ENCODE data around the gene TSC22D2. TPM values are rescaled to one million over a fixed set of nuclear protein-coding genes. Genes with fewer than 3 reads are reported as not detected.

Gene TSC22D2
- total and polyA plus RNA-seq, 2 experiments from 2014 or later = 11.5 to 27.5 TPM

GRCh38 chr3:150454622-150455021, 46.5 kb downstream of the TSC22D2 start:
- 58 to 62% methylated on average over 1 of the region's 1 CpG for WGBS, 2 experiments (ENCODE audit: low coverage in 1 of 2, low lambda C conversion rate in 2 of 2, missing lambda C conversion rate in 2 of 2)
- no peak overlapping the region for H2AFZ ChIP-seq
- no peaks in the 10 kb centered on the region for H3K27me3 ChIP-seq (replicated peaks; ENCODE audit: insufficient read depth)
- DNase-seq = no peak
- no peak overlapping the region for H3K9ac ChIP-seq
- H4K20me1 ChIP-seq (ENCODE audit: insufficient read depth) = peaks cover 21% of the 10 kb centered on the region
- TF ChIP-seq EZH2 (IDR thresholded peaks at IDR 0.05; ENCODE audit: insufficient read depth, poor library complexity, severe bottlenecking) (no peak), EZH2phosphoT487 (IDR thresholded peaks at IDR 0.05; ENCODE audit: insufficient read depth, low read depth) (no peak)
- H3F3A ChIP-seq (ENCODE audit: insufficient read depth) = peaks cover 26% of the 10 kb centered on the region
- H3K4me2 ChIP-seq (ENCODE audit: unreplicated experiment) = no peak overlapping the region
- peaks cover 99% of the 10 kb centered on the region for H3K79me2 ChIP-seq (ENCODE audit: insufficient read depth)
- no peaks in the 10 kb centered on the region for H3K9me2 ChIP-seq (ENCODE audit: insufficient read depth)
- H3K9me3 ChIP-seq (ENCODE audit: low read depth) = no peaks in the 10 kb centered on the region
- in situ Hi-C loops (cut with MboI) = no loop called here
- H3K36me3 ChIP-seq (ENCODE audit: low read depth) = peaks cover 33% of the 10 kb centered on the region
- no peak overlapping the region for H3K27ac ChIP-seq
- H3K4me3 ChIP-seq = no peak overlapping the region
- peaks cover 26% of the 10 kb centered on the region for H3K4me1 ChIP-seq (ENCODE audit: insufficient read depth)

- Histone ChIP-seq H3K9ac (no peak overlapping the region), H3K9me2 (ENCODE audit: insufficient read depth) (no peaks in the 10 kb centered on the region), H3K36me3 (ENCODE audit: low read depth) (peaks cover 39% of the 10 kb centered on the region), H3K4me2 (ENCODE audit: unreplicated experiment) (no peak overlapping the region), H3K4me1 (ENCODE audit: insufficient read depth) (peaks cover 18% of the 10 kb centered on the region), H3K9me3 (ENCODE audit: low read depth) (no peaks in the 10 kb centered on the region), H2AFZ (no peak overlapping the region), H3K79me2 (ENCODE audit: insufficient read depth) (peaks cover 100% of the 10 kb centered on the region), H3K27me3 (replicated peaks; ENCODE audit: insufficient read depth) (no peaks in the 10 kb centered on the region), H3K27ac (no peak overlapping the region), H3F3A (ENCODE audit: insufficient read depth) (peaks cover 21% of the 10 kb centered on the region), H4K20me1 (ENCODE audit: insufficient read depth) (peaks cover 20% of the 10 kb centered on the region), H3K4me3 (no peak overlapping the region)
- TF ChIP-seq EZH2phosphoT487 (IDR thresholded peaks at IDR 0.05; ENCODE audit: insufficient read depth, low read depth) (no peak), EZH2 (IDR thresholded peaks at IDR 0.05; ENCODE audit: insufficient read depth, poor library complexity, severe bottlenecking) (no peak)
- 30 to 33% methylated on average over 1 of the region's 1 CpG for WGBS, 2 experiments (ENCODE audit: low coverage in 1 of 2, low lambda C conversion rate in 2 of 2, missing lambda C conversion rate in 2 of 2)
- no peak for DNase-seq
- in situ Hi-C loops (cut with MboI) = no loop called here
Observed at GRCh38 chr3:150455341-150455740, 47.2 kb downstream of the TSC22D2 start.

GRCh38 chr3:150458001-150458400, 49.9 kb downstream of the TSC22D2 start:
- Histone ChIP-seq H3K9me2 (ENCODE audit: insufficient read depth) (no peaks in the 10 kb centered on the region), H3K27me3 (replicated peaks; ENCODE audit: insufficient read depth) (no peaks in the 10 kb centered on the region), H3K4me3 (no peak overlapping the region), H3K4me1 (ENCODE audit: insufficient read depth) (peaks cover 7% of the 10 kb centered on the region; the same call in 1 of the 2 replicates), H2AFZ (no peak overlapping the region), H3K4me2 (ENCODE audit: unreplicated experiment) (no peak overlapping the region), H4K20me1 (ENCODE audit: insufficient read depth) (peaks cover 15% of the 10 kb centered on the region), H3K36me3 (ENCODE audit: low read depth) (peaks cover 45% of the 10 kb centered on the region), H3K9me3 (ENCODE audit: low read depth) (no peaks in the 10 kb centered on the region), H3F3A (ENCODE audit: insufficient read depth) (peaks cover 11% of the 10 kb centered on the region; the same call in 1 of the 2 replicates), H3K9ac (no peak overlapping the region), H3K79me2 (ENCODE audit: insufficient read depth) (peaks cover 83% of the 10 kb centered on the region), H3K27ac (no peak overlapping the region)
- in situ Hi-C loops (cut with MboI) = no loop called here
- no peak for DNase-seq
- TF ChIP-seq EZH2 (IDR thresholded peaks at IDR 0.05; ENCODE audit: insufficient read depth, poor library complexity, severe bottlenecking) = no peak
- TF ChIP-seq EZH2phosphoT487 (IDR thresholded peaks at IDR 0.05; ENCODE audit: insufficient read depth, low read depth) = no peak
- WGBS, 2 experiments (ENCODE audit: low coverage in 1 of 2, low lambda C conversion rate in 2 of 2, missing lambda C conversion rate in 2 of 2) = 97 to 98% methylated on average over 3 of the region's 3 CpGs

- H3K27me3 ChIP-seq (replicated peaks; ENCODE audit: insufficient read depth) = no peaks in the 10 kb centered on the region
- no peaks in the 10 kb centered on the region for H3K9me3 ChIP-seq (ENCODE audit: low read depth)
- no peak for DNase-seq
- no peaks in the 10 kb centered on the region for H3K4me1 ChIP-seq (ENCODE audit: insufficient read depth)
- H3K9me2 ChIP-seq (ENCODE audit: insufficient read depth) = no peaks in the 10 kb centered on the region
- peaks cover 59% of the 10 kb centered on the region for H3K79me2 ChIP-seq (ENCODE audit: insufficient read depth)
- no peaks in the 10 kb centered on the region for H4K20me1 ChIP-seq (ENCODE audit: insufficient read depth)
- no peak for TF ChIP-seq EZH2 (IDR thresholded peaks at IDR 0.05; ENCODE audit: insufficient read depth, poor library complexity, severe bottlenecking)
- no peak for TF ChIP-seq EZH2phosphoT487 (IDR thresholded peaks at IDR 0.05; ENCODE audit: insufficient read depth, low read depth)
- 96 to 97% methylated on average over 1 of the region's 1 CpG for WGBS, 2 experiments (ENCODE audit: low coverage in 1 of 2, low lambda C conversion rate in 2 of 2, missing lambda C conversion rate in 2 of 2)
- H3K27ac ChIP-seq = no peak overlapping the region
- no peak overlapping the region for H3K9ac ChIP-seq
- in situ Hi-C loops (cut with MboI) = no loop called here
- H3F3A ChIP-seq (ENCODE audit: insufficient read depth) = peaks cover 21% of the 10 kb centered on the region
- no peak overlapping the region for H3K4me2 ChIP-seq (ENCODE audit: unreplicated experiment)
- no peak overlapping the region for H2AFZ ChIP-seq
- peaks cover 46% of the 10 kb centered on the region for H3K36me3 ChIP-seq (ENCODE audit: low read depth)
- no peak overlapping the region for H3K4me3 ChIP-seq
Observed at GRCh38 chr3:150460484-150460883, 52.4 kb downstream of the TSC22D2 start.

- H3F3A ChIP-seq (ENCODE audit: insufficient read depth) = peaks cover 28% of the 10 kb centered on the region
- H4K20me1 ChIP-seq (ENCODE audit: insufficient read depth) = no peaks in the 10 kb centered on the region
- no peak for TF ChIP-seq EZH2phosphoT487 (IDR thresholded peaks at IDR 0.05; ENCODE audit: insufficient read depth, low read depth)
- no peak for TF ChIP-seq EZH2 (IDR thresholded peaks at IDR 0.05; ENCODE audit: insufficient read depth, poor library complexity, severe bottlenecking)
- no peak overlapping the region for H2AFZ ChIP-seq
- no peak overlapping the region for H3K9ac ChIP-seq
- no peaks in the 10 kb centered on the region for H3K9me2 ChIP-seq (ENCODE audit: insufficient read depth)
- H3K4me1 ChIP-seq (ENCODE audit: insufficient read depth) = no peaks in the 10 kb centered on the region
- no peak overlapping the region for H3K4me3 ChIP-seq
- H3K4me2 ChIP-seq (ENCODE audit: unreplicated experiment) = no peak overlapping the region
- 69% methylated on average over 4 of the region's 4 CpGs for WGBS, 2 experiments (ENCODE audit: low coverage in 1 of 2, low lambda C conversion rate in 2 of 2, missing lambda C conversion rate in 2 of 2)
- H3K27ac ChIP-seq = no peak overlapping the region
- no peak for DNase-seq
- H3K36me3 ChIP-seq (ENCODE audit: low read depth) = peaks cover 44% of the 10 kb centered on the region
- no peaks in the 10 kb centered on the region for H3K9me3 ChIP-seq (ENCODE audit: low read depth)
- peaks cover 49% of the 10 kb centered on the region for H3K79me2 ChIP-seq (ENCODE audit: insufficient read depth)
- in situ Hi-C loops (cut with MboI) = no loop called here
- H3K27me3 ChIP-seq (replicated peaks; ENCODE audit: insufficient read depth) = no peaks in the 10 kb centered on the region
Observed at GRCh38 chr3:150461399-150461798, 53.3 kb downstream of the TSC22D2 start.

Data from GM23248 (cell line).